Measurements from ENCODE around the gene SERPINE1.

Gene SERPINE1

DNA sequence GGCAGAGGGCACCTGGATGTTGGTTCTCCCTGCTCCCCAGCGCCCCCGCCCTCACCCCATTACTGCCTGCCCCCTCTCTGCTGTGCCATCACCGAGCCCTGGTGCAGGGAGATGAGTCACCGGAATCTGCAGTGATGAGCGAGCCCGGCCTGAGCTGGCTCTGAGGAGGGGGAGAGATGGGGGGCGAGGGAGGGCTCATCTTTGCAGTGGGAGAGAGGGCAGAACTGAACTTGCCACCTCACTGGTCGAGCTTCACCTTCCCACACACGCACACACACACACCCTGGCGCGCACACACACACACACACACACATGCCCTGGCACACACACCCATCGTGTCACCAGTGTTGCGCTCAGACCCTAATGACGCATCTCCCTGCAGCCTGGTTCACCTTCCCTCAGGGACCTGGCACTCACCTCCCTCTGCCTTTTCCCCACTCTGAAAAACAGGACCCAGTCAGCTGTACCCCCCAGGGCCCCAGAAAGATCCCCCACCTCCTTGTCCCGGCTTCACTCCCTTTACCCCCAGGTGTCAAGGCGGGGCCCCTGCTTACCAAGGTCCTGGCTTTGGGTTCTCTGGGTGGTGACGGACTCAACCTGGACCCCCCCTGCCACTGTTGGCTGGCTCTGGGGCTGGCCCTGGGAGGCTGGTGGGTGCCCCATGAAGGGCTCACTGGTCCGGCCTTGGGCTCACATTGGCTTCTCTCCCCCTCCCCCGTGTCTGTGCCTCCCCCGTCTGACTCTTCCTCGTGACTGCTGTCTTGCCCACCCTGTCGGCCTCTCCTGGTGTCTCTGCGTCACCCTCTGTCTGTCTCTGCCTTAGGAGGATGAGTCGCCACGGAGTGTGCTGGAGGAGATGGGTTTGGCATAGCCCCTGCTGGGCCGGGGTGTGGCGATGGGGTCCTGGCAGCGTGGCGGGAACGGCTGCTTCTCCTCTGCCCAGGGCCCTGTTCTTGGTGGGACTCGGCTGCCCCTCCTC, 33.1 kb downstream of the SERPINE1 start:
- no peak for DNase-seq

- DNase-seq: no peak
Observed at GRCh38 chr7:101160910-101161309, 34.0 kb downstream of the SERPINE1 start.

DNA sequence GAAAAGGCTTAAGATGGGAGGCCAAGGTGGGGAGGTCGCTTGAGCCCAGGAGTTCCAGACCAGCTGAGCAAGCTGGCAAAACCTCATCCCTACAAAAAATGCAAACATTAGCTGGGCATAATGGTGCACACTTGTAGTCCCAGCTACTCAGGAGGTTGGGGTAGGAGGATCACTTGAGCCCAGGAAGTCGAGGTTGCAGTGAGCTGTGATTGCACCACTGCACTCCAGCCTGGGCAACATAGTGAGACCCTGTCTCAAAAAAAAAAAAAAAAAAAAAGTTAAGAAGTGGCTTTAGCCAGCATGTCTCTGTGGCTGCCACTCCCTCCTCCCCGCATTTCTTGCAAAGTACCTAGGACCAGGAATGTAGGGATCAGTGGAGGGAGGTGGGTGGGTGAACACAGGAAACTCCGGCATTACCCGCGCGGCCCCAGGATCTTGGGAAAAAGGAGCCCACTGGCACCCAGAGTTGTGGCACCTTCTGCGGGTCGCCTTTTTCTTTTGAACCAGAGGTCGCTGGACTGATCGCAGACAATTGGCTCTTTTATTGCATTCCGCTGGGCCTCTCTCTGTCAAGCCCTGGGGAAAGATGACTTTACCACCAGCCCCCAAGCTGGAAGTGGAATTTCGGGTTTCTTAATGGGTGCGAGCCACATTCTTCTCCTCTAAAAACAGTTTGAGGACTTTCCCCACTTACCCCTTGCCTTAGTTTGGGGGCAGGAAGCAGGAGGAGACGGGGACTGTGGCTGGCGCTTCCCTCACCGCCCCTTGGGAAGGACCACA, 35.0 kb downstream of the SERPINE1 start:
- no peak for DNase-seq

- peak; percentile 65 for DNase-seq
Observed at GRCh38 chr7:101162551-101163278, 35.8 kb downstream of the SERPINE1 start.

DNA sequence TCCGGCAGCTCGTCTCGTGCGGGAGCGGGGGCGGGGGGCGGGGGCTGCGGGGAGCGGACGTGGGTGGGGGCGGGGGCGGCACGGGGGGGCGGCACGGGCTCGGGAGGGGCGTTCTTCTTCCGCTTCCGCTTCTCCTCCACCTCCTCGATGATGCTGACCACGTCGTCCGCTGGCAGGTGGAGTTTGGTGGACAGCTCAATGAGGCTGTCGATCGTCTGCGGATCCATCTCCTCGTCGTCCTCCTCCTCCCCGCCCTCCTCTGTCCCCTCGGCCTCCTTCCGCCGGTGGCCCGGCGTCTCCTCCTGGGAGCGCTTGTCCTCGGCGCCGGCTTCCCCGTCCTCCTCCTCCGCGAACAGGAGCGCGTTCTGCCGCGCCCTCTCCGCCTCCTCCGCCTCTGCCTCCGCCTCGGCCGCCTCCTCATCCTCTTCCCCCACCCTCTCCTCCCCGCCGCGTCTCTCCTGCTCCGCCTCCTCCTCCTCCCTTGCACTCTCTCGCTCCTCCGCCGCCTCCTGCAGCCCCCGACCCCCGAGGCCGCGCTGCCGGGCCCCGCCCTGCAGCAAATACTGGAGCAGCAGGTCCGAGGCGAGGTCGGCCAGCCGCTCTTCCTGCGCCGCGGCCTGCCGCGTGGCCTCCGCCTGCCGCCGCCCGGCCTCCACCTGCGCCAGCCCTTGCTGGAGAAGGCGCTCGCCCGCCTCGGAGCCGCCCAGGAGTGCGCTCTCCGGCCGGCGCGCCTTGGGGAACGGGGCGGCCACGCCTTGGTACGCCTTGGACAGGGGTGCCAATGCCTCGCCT, 36.6 kb downstream of the SERPINE1 start:
- DNase-seq: peak; percentile 59

DNA sequence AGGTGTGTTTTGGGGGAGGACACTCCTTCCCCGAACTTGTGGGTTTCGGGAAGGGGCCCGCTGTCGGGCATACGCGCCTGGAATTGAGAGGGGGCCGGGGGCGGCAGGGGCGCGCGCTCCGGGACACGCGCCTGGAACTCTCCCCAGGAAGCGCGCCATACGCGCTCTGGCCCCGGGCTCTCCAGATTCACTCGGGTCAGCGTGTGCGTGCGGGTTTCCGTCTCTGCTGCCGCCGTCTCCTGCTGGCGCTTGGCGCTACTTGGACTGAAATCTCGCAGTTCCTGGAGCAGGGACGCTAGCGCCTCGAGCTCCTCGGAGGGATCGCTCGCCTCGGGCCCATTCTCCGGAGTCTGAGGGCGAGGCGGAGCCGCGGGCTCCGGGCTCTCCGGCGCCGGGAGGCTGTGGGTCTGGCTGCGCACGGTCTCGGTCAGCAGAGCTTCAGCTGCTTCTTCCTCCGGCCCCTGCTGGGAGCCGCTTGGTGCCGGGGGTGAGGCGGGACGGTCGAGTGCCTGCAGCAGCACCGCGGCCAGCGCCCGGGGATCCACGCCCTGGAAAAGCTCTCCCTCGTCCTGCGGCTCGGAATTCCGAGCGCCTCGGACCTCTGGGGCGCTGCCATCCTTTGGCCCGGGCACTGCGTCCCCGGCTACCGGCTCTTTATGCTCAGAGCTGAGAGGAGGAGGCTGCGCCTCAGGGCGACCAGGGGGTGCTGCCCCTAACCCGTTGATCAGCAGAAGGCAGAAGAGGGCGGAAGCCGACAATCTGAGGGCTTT, 37.4 kb downstream of the SERPINE1 start:
- DNase-seq: peak; percentile 8

- DNase-seq: peak; percentile 99
Observed at GRCh38 chr7:101165075-101165957, 38.4 kb downstream of the SERPINE1 start, which contains the start of gene VGF. VGF (minus strand) TSS chr7:101165569; CDS start chr7:101164843, 726 bp downstream.

DNA sequence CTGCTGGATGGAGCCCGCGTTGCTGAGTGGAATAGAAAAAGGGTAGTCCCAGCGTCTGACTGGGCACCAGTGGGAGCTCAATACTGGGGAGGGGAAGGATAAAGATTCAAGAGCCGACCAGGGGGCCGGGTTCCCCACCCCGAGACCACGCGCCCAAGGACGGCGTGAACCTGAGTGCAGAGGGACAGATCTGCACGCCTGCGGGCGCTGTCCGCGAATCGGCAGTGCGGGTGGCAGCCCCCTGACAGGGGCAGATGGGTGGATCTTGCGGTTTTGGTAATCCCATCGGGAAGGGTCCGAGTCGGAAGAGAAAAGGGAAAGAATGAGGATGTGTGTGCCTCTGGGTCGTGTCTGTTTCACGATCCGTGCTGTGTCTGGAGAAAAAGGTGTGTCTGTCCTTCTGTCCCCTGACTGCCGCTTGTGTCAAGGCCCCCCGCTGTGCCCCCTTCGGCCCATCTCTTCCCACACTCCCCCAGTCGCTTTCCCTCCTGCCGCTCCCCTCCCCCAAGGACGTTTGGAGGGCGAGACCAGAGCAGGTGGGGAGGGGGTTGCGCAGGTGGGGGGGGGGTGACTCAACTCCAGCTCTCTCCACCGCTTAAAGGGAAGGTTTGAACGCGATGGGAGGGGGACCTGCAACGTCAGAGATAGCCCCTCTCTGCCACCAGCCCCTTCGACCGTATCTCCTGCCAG, 39.2 kb downstream of the SERPINE1 start:
- DNase-seq: no peak

DNA sequence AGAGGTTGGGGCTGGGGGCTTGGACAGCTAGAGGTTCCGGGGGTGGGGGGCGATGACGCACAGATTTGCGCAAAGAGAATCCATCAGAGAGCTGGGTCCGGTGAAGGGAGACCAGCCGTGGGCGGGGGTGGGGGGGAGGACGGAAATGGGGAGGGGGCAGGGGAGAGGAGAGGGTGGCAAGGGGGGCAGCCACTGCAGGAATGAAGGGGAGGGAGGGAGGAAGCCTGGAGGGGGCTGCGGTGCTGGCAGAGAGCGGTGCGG, 39.7 kb downstream of the SERPINE1 start:
- no peak for DNase-seq

- peak; percentile 4 for DNase-seq
Observed at GRCh38 chr7:101166909-101167644, 40.2 kb downstream of the SERPINE1 start.

- peak; percentile 5 for DNase-seq
Observed at GRCh38 chr7:101167645-101168411, 40.9 kb downstream of the SERPINE1 start.

DNA sequence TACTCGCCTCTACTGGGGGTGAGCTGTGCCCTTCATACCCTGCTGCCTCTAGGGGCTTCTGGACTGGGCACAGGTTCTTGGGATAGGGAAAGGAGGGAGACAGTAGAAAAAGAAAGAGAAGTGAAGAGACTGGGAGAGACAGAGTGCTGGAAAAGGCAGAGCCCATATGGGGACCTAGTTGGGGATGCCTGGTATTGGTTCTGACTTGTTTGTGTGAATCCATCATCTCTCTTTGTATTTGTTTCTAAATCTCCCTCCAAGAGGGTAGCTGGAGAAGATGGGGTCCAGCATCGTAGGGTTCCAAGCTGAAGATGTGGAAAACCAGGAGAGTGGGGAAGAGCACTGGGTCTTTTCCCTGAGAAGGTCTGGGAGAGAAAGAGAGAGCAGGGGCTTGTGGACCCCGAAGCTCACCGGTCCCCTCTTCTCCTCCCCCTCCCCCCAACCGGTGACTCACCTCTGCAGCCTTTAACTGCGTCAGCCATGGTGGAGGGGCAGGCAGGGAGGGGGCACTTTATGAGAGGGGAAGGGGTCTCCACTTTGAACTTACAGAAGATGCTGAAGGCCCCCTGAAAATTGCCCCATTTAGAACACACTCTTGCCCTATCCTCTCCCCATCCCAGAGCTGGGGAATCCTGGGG, 41.6 kb downstream of the SERPINE1 start:
- DNase-seq: peak; percentile 2

DNA sequence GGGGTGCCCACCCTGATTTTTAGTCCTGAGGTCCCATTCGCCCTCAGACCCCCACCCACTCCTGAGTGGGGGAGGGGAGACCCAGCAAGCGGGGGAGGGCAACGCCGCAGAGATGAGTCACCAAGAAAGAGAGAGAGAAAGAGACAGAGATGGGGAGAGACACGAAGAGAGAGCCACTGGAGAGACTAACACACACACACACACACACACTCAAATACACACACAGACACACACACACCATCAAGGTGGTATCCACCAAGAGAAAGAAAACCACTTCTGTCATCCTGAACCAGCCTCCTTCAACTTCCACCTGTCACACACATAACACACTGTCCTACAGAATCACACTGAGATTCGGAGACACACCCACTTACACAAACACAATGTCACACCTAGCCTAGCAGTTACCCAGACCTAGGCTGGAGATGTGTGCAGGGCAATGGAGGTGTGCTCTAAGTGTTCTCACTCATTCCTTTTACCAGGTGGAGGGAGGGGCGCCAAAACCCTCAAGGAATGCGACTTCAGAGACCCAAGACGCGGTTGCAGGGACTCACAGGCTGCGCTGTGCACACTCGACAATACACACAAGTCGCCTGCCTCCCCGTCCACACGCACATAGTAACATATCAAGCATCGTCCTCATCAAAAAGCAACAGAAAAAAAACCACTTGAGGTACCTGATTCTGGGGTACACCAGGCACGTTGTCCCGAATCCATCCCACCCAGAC, 42.4 kb downstream of the SERPINE1 start:
- DNase-seq: peak; percentile 2

DNA sequence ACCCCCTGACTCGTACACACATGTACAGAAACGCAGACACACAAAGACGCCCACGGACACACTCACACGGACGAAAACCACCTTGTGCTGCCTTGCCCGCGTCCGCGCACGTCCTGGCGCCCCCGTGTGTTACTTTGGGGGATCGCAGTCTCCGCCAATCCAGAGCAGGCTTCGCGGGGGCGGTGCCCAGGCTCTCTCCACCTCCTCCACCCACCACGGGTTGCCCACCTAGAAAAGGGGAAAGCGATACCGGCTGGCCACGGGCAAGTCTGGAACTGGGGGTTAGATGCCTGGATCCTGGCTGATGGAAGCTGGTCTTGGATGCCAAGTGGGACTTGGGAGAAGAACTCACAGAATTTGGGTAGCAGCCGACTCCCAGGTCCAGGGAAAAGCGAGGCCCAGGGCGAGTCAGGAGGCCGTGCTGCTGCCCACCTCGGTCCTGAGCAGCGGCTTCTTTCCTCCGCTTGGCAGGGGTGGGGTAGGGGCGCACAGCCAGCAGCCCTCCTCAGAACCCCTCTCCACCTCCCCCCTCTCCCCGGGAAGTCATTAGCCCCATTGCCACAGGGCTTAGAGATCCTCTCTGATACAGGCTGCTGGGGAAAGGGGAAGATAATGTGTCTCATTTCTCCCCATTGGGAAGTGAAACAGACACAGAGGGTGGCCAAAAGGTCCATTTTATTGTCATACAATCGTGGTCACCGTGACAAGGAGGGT, 43.1 kb downstream of the SERPINE1 start:
- peak; percentile 80 for DNase-seq

DNA sequence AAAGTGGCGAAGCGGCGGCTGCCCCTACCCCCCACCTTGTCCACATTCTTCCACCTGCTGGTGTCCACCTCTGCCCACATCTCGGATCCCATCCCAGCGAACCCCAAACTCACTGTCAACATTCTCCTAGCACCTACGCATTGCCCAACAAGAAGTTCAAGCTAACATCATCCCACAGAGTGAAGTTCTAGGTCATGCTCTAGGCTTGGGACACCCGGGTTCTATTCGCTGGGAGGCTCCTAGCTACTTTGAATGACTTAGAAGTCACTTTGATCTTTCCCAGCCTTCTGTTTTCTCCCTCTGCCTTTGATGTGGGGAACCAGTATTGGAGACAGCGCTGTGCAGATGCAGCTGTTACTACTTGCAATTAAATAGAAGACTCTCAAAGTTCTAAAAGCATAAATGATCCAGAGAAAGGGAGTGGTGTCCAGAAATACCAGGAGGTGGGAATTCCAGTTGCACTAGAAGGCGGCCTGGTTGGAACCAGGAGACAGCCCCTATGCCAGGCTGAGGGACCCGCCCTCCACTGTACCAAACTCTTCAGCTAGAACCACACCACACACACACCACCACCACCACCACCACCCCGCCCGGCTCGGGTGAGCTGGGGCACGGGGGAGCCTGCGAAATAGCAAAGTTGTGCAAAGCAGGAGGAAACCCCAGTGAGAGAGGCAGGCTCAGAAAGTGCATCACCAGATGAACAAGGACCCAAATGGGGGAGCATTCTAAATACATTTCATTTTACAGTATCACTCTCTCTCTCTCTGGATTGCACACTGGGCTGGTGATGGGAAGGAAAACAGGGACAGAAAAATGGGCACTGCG, 43.9 kb downstream of the SERPINE1 start:
- peak; percentile 25 for DNase-seq

DNA sequence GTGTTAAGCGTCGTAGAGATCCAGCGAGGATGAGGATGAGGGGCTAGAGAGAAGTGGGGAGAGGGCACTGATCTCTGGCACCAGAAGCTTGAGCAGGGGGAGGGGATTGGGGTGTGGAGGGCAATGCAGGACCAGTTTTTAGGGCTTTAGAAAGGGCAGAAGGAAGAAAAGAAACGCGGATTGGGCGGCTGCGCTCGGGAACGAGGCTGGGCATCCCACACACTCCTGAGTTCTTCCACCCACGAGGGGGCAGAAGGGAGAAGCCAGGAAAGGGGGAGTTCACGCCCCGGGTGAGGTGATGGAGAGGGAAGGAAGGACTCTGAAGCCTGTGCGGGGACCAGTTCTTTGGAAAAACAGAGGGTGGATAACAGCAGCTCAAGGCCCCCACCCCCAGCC, 44.5 kb downstream of the SERPINE1 start:
- DNase-seq: peak; percentile 24

All from RPMI8226 (cell line).